Muscle of leg (tissue), 11 donors: ENCODE results near the gene DCP2. TPM values are rescaled to one million over a fixed set of nuclear protein-coding genes. Genes with fewer than 3 reads are reported as not detected.

Source experiments
- DNase-seq: peaks from one replicate; pipeline ENCODE4 v3.0.0; 2013
- H3K27ac ChIP-seq: one replicate; pipeline ENCODE4 v1.5.1; 2013; ENCODE audit warnings: mild to moderate bottlenecking, low read length, control low read depth
- H3K27me3 ChIP-seq: one replicate; pipeline ENCODE4 v1.6.1; 2013; ENCODE audit warnings: low read length; ENCODE audit not compliant: control insufficient read depth, insufficient read depth
- H3K36me3 ChIP-seq: one replicate; pipeline ENCODE4 v1.6.1; 2013; ENCODE audit warnings: low read length; ENCODE audit not compliant: control insufficient read depth, insufficient read depth
- H3K4me1 ChIP-seq: one replicate; pipeline ENCODE4 v1.6.1; 2013; ENCODE audit warnings: low read length; ENCODE audit not compliant: control insufficient read depth, insufficient read depth
- H3K4me3 ChIP-seq: one replicate; pipeline ENCODE4 v1.5.1; 2013; ENCODE audit warnings: low read length, control low read depth
- H3K9me3 ChIP-seq: replicated peaks from 2 replicates; pipeline ENCODE4 v1.6.1; 2013; ENCODE audit warnings: low read depth, low read length; ENCODE audit not compliant: control insufficient read depth
- WGBS: methylation state at CpG from one replicate; pipeline ENCODE4 v1.1.5; 2013; ENCODE audit warnings: missing lambda C conversion rate; ENCODE audit not compliant: insufficient coverage; 5-methylcytosine and 5-hydroxymethylcytosine counted together
- polyA plus RNA-seq, 8 donors: library from polyadenylated mRNA; unstranded; fragments of 120-200 nt; gene quantifications; one replicate each; pipeline versions ENCODE4 v1.2.1 to v1.2.3, GENCODE V29; 2013; ENCODE audit warnings: inconsistent platforms in 1 of 8, low replicate concordance in 1 of 8; ENCODE audit not compliant: insufficient read length in 8 of 8, insufficient read depth in 1 of 8
- total RNA-seq: library from RNA; stranded (reverse); fragments of 120-200 nt; gene quantifications from one replicate; pipeline ENCODE4 v1.2.4, GENCODE V29; 2013

DCP2 gene
- total and polyA plus RNA-seq, 9 donors = 13.8 to 43.0 (median 20.8) TPM

GRCh38 chr5:113005454-113005853, 28.9 kb downstream of the DCP2 start:
- H3K36me3 ChIP-seq = peaks cover 28% of the 10 kb centered on the region
- no peak overlapping the region for H3K4me3 ChIP-seq
- no peaks in the 10 kb centered on the region for H3K4me1 ChIP-seq
- no peaks in the 10 kb centered on the region for H3K27me3 ChIP-seq
- no peak for DNase-seq
- H3K9me3 ChIP-seq = no peaks in the 10 kb centered on the region
- H3K27ac ChIP-seq = no peak overlapping the region
- no CpG with 5 or more reads among the region's 1 CpG for WGBS

GRCh38 chr5:113017881-113018635, 41.5 kb downstream of the DCP2 start:
- no peak overlapping the region for H3K4me3 ChIP-seq
- WGBS = 100% methylated on average over 2 of the region's 2 CpGs
- H3K36me3 ChIP-seq = peaks cover 18% of the 10 kb centered on the region
- no peaks in the 10 kb centered on the region for H3K9me3 ChIP-seq
- no peaks in the 10 kb centered on the region for H3K27me3 ChIP-seq
- H3K4me1 ChIP-seq = no peaks in the 10 kb centered on the region
- H3K27ac ChIP-seq = no peak overlapping the region
- DNase-seq = no peak

GRCh38 chr5:113020461-113021273, 44.1 kb downstream of the DCP2 start:
- 83% methylated on average over 7 of the region's 11 CpGs for WGBS
- H3K36me3 ChIP-seq = peaks cover 15% of the 10 kb centered on the region

GRCh38 chr5:113022661-113023060, 46.1 kb downstream of the DCP2 start:
- WGBS = 100% methylated on average over 1 of the region's 2 CpGs
- Histone ChIP-seq H3K9me3 (no peaks in the 10 kb centered on the region), H3K36me3 (peaks cover 29% of the 10 kb centered on the region), H3K4me3 (no peak overlapping the region), H3K4me1 (peaks cover 3% of the 10 kb centered on the region), H3K27me3 (no peaks in the 10 kb centered on the region), H3K27ac (no peak overlapping the region)
- no peak for DNase-seq

More at GRCh38 chr5:113020461-113021273, 44.1 kb downstream of the DCP2 start:
- Histone ChIP-seq H3K9me3 (no peaks in the 10 kb centered on the region), H3K4me1 (no peaks in the 10 kb centered on the region), H3K4me3 (no peak overlapping the region), H3K27ac (no peak overlapping the region), H3K27me3 (no peaks in the 10 kb centered on the region)
- DNase-seq = no peak

- Histone ChIP-seq H3K4me3 (no peak overlapping the region), H3K9me3 (no peaks in the 10 kb centered on the region), H3K36me3 (peaks cover 34% of the 10 kb centered on the region), H3K27ac (no peak overlapping the region), H3K27me3 (no peaks in the 10 kb centered on the region), H3K4me1 (peaks cover 3% of the 10 kb centered on the region)
- 67% methylated on average over 4 of the region's 6 CpGs for WGBS
- DNase-seq = no peak
Observed at GRCh38 chr5:113024076-113024697, 47.6 kb downstream of the DCP2 start.

- H3K27ac ChIP-seq = no peak overlapping the region
- WGBS = no CpG with 5 or more reads among the region's 4 CpGs
Observed at GRCh38 chr5:113025596-113025995, 49.0 kb downstream of the DCP2 start.

GRCh38 chr5:113026211-113026610, 49.6 kb downstream of the DCP2 start:
- peaks cover 32% of the 10 kb centered on the region for H3K36me3 ChIP-seq

More at GRCh38 chr5:113025596-113025995, 49.0 kb downstream of the DCP2 start:
- DNase-seq = no peak
- peaks cover 34% of the 10 kb centered on the region for H3K36me3 ChIP-seq
- H3K27me3 ChIP-seq = no peaks in the 10 kb centered on the region
- H3K4me3 ChIP-seq = no peak overlapping the region
- peaks cover 3% of the 10 kb centered on the region for H3K4me1 ChIP-seq
- no peaks in the 10 kb centered on the region for H3K9me3 ChIP-seq

GRCh38 chr5:113027015-113027414, 50.4 kb downstream of the DCP2 start:
- Histone ChIP-seq H3K27me3 (no peaks in the 10 kb centered on the region), H3K4me3 (no peak overlapping the region), H3K4me1 (peaks cover 5% of the 10 kb centered on the region), H3K36me3 (peaks cover 33% of the 10 kb centered on the region), H3K9me3 (no peaks in the 10 kb centered on the region), H3K27ac (no peak overlapping the region)
- WGBS = 83% methylated on average over 7 of the region's 8 CpGs
- DNase-seq = no peak

More at GRCh38 chr5:113026211-113026610, 49.6 kb downstream of the DCP2 start:
- Histone ChIP-seq H3K4me1 (peaks cover 3% of the 10 kb centered on the region), H3K4me3 (no peak overlapping the region), H3K27me3 (no peaks in the 10 kb centered on the region), H3K9me3 (no peaks in the 10 kb centered on the region), H3K27ac (peak overlapping the region; percentile 36)
- DNase-seq = no peak
- no CpG with 5 or more reads among the region's 4 CpGs for WGBS

GRCh38 chr5:113027431-113027830, 50.8 kb downstream of the DCP2 start:
- WGBS = 87% methylated on average over 3 of the region's 5 CpGs
- no peak overlapping the region for H3K4me3 ChIP-seq
- no peak for DNase-seq
- peaks cover 5% of the 10 kb centered on the region for H3K4me1 ChIP-seq
- H3K9me3 ChIP-seq = no peaks in the 10 kb centered on the region
- H3K27me3 ChIP-seq = no peaks in the 10 kb centered on the region
- peaks cover 33% of the 10 kb centered on the region for H3K36me3 ChIP-seq
- H3K27ac ChIP-seq = no peak overlapping the region

GRCh38 chr5:113029614-113030013, 53.0 kb downstream of the DCP2 start:
- Histone ChIP-seq H3K4me3 (no peak overlapping the region), H3K27me3 (no peaks in the 10 kb centered on the region), H3K9me3 (no peaks in the 10 kb centered on the region), H3K27ac (no peak overlapping the region), H3K36me3 (peaks cover 29% of the 10 kb centered on the region), H3K4me1 (peaks cover 9% of the 10 kb centered on the region)
- DNase-seq = no peak
- 81% methylated on average over 3 of the region's 6 CpGs for WGBS
